ENCODE data around the gene RPE.

DNA sequence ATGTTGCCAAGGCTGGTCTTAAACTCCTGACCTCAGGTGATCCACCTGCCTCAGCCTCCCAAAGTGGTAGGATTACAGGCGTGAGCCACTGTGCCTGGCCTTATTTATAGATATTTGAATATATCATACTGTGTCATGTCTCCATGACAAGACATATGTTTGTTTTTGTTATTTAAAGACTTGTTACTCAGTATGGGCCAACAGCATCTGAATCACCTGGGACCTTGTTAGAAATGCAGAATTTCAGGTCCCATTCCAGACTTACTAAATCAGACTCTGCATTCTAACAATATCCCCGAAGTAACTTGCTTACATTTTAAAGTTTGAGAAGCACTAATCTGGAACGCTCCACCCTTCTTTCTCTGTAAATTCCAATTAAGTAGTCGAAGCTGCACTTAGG is 33.2 kb downstream of the RPE start:
- TF ChIP-seq, protein P1, sequence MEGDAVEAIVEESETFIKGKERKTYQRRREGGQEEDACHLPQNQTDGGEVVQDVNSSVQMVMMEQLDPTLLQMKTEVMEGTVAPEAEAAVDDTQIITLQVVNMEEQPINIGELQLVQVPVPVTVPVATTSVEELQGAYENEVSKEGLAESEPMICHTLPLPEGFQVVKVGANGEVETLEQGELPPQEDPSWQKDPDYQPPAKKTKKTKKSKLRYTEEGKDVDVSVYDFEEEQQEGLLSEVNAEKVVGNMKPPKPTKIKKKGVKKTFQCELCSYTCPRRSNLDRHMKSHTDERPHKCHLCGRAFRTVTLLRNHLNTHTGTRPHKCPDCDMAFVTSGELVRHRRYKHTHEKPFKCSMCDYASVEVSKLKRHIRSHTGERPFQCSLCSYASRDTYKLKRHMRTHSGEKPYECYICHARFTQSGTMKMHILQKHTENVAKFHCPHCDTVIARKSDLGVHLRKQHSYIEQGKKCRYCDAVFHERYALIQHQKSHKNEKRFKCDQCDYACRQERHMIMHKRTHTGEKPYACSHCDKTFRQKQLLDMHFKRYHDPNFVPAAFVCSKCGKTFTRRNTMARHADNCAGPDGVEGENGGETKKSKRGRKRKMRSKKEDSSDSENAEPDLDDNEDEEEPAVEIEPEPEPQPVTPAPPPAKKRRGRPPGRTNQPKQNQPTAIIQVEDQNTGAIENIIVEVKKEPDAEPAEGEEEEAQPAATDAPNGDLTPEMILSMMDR (IDR thresholded peaks at IDR 0.05), result no peak
- no peak for TF ChIP-seq POLR2A (IDR thresholded peaks at IDR 0.05)
